Measurements from ENCODE around the gene SIDT2. TPM values are rescaled to one million over a fixed set of nuclear protein-coding genes. Genes with fewer than 3 reads are reported as not detected.

SIDT2 gene
- total and polyA plus RNA-seq, 8 donors, result 15.1 to 310 (median 50.0) TPM

DNA sequence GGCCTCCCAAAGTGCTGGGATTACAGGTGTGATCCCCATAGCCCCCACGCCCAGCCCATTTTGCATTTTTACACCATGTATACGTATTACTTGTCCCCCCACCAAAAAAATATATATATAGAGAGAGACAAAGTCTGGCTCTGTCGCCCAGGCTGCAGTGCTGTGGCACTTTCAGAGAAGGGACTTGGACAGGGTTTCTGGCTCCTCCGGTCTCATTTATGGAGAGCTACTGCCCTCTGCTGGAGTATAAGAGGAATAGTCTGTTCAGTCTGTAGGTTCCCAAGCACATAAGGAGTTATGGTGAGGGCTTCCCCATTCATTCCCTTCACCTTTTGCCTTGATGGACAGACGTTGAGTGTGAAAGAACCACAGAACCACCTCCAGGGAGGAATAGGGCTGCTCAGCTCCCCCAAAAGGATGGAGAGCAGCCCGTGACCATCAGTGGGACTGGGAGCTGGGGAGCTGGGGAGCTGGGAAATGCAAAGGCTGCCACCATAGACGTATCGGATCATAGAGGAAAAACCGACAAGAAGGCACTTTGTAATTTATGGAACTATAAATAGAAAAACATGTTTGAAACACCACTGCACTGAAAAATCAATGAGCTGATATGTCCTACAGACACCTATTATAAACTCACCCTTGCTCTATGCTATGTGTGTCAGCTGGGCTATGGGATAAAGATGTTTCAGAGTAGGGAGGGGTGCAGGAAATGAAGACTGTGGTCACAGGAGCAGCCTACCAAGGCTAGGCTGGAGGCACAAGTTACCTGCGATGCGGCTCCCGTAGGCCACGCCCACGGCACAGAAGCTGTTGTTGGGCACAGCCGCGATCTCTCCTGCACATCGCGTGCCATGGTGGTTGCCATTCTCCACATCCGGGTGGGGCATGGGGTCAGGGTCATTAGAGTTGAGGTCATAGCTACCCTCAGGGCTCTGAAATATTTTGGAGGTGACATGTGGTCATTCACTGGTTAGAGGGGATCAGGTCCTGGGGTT is 48.1 kb downstream of the SIDT2 start:
- no peaks in the 10 kb centered on the region for H3K9me3 ChIP-seq
- DNase-seq, result peak; percentile 53 to 92
- TF ChIP-seq POLR2AphosphoS5 (IDR thresholded peaks at IDR 0.05) (peak in 1 of 3 donors; percentile 70), POLR2A (IDR thresholded peaks at IDR 0.05) (no peak), EP300 (IDR thresholded peaks at IDR 0.05) (no peak)
- TF ChIP-seq, protein P1, sequence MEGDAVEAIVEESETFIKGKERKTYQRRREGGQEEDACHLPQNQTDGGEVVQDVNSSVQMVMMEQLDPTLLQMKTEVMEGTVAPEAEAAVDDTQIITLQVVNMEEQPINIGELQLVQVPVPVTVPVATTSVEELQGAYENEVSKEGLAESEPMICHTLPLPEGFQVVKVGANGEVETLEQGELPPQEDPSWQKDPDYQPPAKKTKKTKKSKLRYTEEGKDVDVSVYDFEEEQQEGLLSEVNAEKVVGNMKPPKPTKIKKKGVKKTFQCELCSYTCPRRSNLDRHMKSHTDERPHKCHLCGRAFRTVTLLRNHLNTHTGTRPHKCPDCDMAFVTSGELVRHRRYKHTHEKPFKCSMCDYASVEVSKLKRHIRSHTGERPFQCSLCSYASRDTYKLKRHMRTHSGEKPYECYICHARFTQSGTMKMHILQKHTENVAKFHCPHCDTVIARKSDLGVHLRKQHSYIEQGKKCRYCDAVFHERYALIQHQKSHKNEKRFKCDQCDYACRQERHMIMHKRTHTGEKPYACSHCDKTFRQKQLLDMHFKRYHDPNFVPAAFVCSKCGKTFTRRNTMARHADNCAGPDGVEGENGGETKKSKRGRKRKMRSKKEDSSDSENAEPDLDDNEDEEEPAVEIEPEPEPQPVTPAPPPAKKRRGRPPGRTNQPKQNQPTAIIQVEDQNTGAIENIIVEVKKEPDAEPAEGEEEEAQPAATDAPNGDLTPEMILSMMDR (IDR thresholded peaks at IDR 0.05), result peak in 5 of 7 experiments; percentile 57 to 89 (median 80)
- H3K4me1 ChIP-seq, result peaks cover 40 to 81% (median 66%) of the 10 kb centered on the region in 4 donors
- H3K27me3 ChIP-seq, result no peaks in the 10 kb centered on the region
- H3K4me3 ChIP-seq, result no peak overlapping the region
- intact Hi-C loops (cut with DNase I; ENCODE audit: low total_unique reads), result loop anchor here (5.0 kb wide), 1 partner anchor 39 kb away; no protein-coding TSS in a partner anchor
- H3K27ac ChIP-seq, result peak overlapping the region in 2 of 5 donors; percentile 27 to 51
- WGBS, 5 donors, result 58 to 66% (median 63%) methylated on average over 19 of the region's 19 CpGs
- peaks cover 54 to 81% (median 70%) of the 10 kb centered on the region in 4 donors for H3K36me3 ChIP-seq

DNA sequence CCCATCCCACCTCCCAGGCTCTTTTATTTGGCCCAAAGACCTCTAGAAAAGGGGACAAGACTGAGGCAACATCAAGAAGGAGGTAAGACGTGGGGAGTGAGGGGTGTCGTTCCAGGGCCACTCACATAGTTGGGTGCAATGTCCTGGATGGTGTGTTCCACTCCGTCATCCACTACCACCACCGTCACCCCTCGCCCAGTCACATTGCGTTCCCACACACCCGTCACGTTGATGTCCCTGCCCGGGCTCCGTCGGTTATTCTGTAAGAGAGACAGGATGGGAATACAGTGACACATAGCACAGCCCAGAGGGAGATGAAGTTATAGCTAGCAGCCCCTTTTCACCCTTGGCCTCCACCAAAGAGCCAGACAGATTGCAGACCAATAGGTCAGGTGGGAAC is 49.5 kb downstream of the SIDT2 start:
- Histone ChIP-seq H3K36me3 (peaks cover 48 to 67% (median 64%) of the 10 kb centered on the region in 4 donors), H3K9me3 (no peaks in the 10 kb centered on the region), H3K4me1 (peaks cover 35 to 70% (median 58%) of the 10 kb centered on the region in 4 donors), H3K4me3 (no peak overlapping the region), H3K27me3 (no peaks in the 10 kb centered on the region), H3K27ac (no peak overlapping the region)
- no peak for DNase-seq
- intact Hi-C loops (cut with DNase I; ENCODE audit: low total_unique reads), result loop anchor here (5.0 kb wide), 1 partner anchor 41 kb away; no protein-coding TSS in a partner anchor
- 84 to 93% (median 92%) methylated on average over 11 of the region's 11 CpGs for WGBS, 5 donors
- no peak for TF ChIP-seq POLR2AphosphoS5 (IDR thresholded peaks at IDR 0.05)
- no peak for TF ChIP-seq EP300 (IDR thresholded peaks at IDR 0.05)

DNA sequence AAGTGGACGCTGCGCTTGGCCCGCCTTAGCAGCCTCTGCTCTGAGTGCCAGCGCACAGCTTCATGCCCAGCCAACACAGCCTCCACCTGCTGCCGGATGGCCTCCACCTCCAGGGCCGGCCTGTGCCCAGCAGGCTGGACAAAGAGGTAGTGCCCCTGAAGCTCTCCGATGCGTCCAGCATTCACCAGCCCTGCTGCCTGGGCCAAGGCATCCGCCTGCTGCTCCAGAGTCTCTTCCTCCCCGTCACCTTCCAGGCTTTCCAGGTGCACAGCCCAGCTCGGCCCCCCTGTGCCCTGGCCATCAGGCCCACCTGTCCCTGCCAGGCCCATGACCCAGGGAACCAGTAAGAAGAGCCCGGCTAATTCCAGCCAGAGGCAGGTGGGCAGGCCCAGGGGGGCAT is 50.9 kb downstream of the SIDT2 start:
- peak overlapping the region in 1 of 4 donors; percentile 93 for H3K4me3 ChIP-seq
- H3K36me3 ChIP-seq, result peaks cover 36 to 54% (median 51%) of the 10 kb centered on the region in 4 donors
- intact Hi-C loops (cut with DNase I; ENCODE audit: low total_unique reads), result loop anchor here (5.0 kb wide), 1 partner anchor 42 kb away; no protein-coding TSS in a partner anchor
- H3K27ac ChIP-seq, result no peak overlapping the region
- H3K27me3 ChIP-seq, result no peaks in the 10 kb centered on the region
- H3K9me3 ChIP-seq, result no peaks in the 10 kb centered on the region
- DNase-seq, result no peak
- 95 to 99% (median 96%) methylated on average over 10 to 12 of the region's 12 CpGs for WGBS, 5 donors
- TF ChIP-seq EP300 (IDR thresholded peaks at IDR 0.05), result no peak
- TF ChIP-seq POLR2AphosphoS5 (IDR thresholded peaks at IDR 0.05), result no peak
- TF ChIP-seq, protein P1 (IDR thresholded peaks at IDR 0.05), result no peak
- TF ChIP-seq POLR2A (IDR thresholded peaks at IDR 0.05), result no peak
- peaks cover 39 to 71% (median 63%) of the 10 kb centered on the region in 4 donors for H3K4me1 ChIP-seq

DNA sequence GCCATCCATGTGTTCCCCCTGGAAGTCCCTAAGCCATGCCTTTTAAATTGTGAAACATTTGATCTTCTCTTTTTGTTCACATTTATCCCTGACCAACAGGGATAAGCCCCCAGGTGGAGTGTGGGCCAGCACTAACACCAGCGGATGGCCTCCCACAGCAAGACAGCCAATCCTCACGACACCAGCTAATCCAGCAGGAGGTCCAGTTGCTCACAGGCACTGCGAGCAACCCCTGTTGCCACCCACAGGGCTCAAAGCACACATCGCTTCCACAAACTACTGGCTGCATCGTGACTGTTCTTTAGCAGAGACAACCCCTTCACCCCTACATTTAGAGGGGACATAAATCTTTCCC is 51.4 kb downstream of the SIDT2 start:
- H3K27ac ChIP-seq, result peak overlapping the region in 3 of 5 donors; percentile 96 to 98 (median 96)
- H3K27me3 ChIP-seq, result no peaks in the 10 kb centered on the region
- H3K9me3 ChIP-seq, result no peaks in the 10 kb centered on the region
- TF ChIP-seq POLR2A (IDR thresholded peaks at IDR 0.05), result no peak
- TF ChIP-seq EP300 (IDR thresholded peaks at IDR 0.05), result no peak
- H3K36me3 ChIP-seq, result peaks cover 35 to 52% (median 48%) of the 10 kb centered on the region in 4 donors
- intact Hi-C loops (cut with DNase I; ENCODE audit: low total_unique reads), result loop anchor here (5.0 to 10.0 kb wide), 2 partner anchors 43 to 85 kb away; partner anchors contain the start of gene BACE1
- 77 to 88% (median 85%) methylated on average over 5 of the region's 5 CpGs for WGBS, 5 donors
- peak overlapping the region in 2 of 4 donors; percentile 64 to 93 for H3K4me3 ChIP-seq
- DNase-seq, result no peak
- H3K4me1 ChIP-seq, result peaks cover 34 to 66% (median 59%) of the 10 kb centered on the region in 4 donors

DNA sequence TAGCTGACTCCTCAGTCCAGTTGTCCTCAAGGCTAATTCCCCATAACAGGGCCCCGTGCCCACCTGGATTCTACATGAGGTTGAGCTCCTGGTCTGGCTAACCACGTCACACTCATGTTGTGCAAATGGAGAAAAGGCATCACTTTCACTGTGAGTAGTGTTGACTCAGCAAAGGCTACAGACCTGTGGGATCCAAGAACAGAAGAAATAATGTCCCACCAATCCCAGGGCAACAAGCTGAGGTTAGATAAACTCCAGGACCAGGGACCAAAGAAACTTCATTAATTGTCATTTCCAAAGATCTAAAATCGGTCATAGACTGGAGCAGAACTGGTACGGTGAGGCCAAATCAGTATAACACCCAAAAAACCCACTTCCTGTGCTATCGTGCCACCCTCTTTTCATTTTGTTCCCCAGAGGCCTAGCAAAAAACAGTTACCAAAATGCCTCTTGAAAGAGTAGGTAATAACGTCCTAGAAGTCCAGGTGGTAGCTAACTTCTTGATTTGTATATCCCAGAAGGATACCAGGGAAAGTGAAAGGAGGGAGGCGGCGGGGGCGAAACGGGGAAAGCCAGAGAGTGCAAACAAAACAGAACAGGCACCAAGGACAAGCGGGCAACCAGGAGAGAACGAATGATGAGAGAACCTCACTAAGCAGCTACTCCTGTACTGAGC is 51.9 kb downstream of the SIDT2 start:
- TF ChIP-seq POLR2A (IDR thresholded peaks at IDR 0.05), result no peak
- no peak for TF ChIP-seq POLR2AphosphoS5 (IDR thresholded peaks at IDR 0.05)
- Histone ChIP-seq H3K4me1 (peaks cover 29 to 61% (median 53%) of the 10 kb centered on the region in 4 donors), H3K4me3 (peak overlapping the region in 3 of 4 donors; percentile 64 to 93 (median 76)), H3K36me3 (peaks cover 31 to 47% (median 43%) of the 10 kb centered on the region in 4 donors), H3K27ac (peak overlapping the region; percentile 96 to 99 (median 96)), H3K27me3 (no peaks in the 10 kb centered on the region), H3K9me3 (no peaks in the 10 kb centered on the region)
- intact Hi-C loops (cut with DNase I; ENCODE audit: low total_unique reads), result loop anchor here (10.0 kb wide), 1 partner anchor 84 kb away; the partner anchor contains the start of gene BACE1
- no peak for DNase-seq
- 35 to 51% (median 41%) methylated on average over 12 of the region's 12 CpGs for WGBS, 5 donors
